ENCODE results near the gene COMP.

- TF ChIP-seq CTCF (IDR thresholded peaks at IDR 0.05): no peak
- no peak for TF ChIP-seq POLR2A (IDR thresholded peaks at IDR 0.05)
- no peak for TF ChIP-seq POLR2AphosphoS5 (IDR thresholded peaks at IDR 0.05)
Measured at GRCh38 chr19:18774107-18774506, 17.0 kb downstream of the COMP start.
